Right ventricle myocardium inferior (tissue), 1 donor: ENCODE results near the gene NOL3. TPM values are rescaled to one million over a fixed set of nuclear protein-coding genes. Genes with fewer than 3 reads are reported as not detected.
A peak's percentile ranks its signal among the peaks of the same experiment; 100 is the strongest.

Experiments
- ATAC-seq: fragments of 200-7000 bp; cut with Tn5 transposase; one replicate; pipeline ENCODE4 v1.9.1; 2020; ENCODE audit warnings: mild to moderate bottlenecking, moderate library complexity
- DNase-seq: peaks from one replicate; pipeline ENCODE4 v3.0.0; 2021; ENCODE audit errors: missing footprints
- intact Hi-C: fragments of 100-400 bp; cut with DNase I; formaldehyde crosslinking; loops from one replicate; pipeline ENCODE4 v1.11.0; 2022
- microRNA-seq: library from miRNA; unstranded; fragments of <30 nt; microRNA quantifications from one replicate; pipeline ENCODE4 v1.2.0, GENCODE V29; 2020
- total RNA-seq: library from RNA; stranded (reverse); fragmentation: NEBNext Ultra II Directional; extraction: Animal tissue kit (Norgen Biotek cat#: 25700); gene quantifications from one replicate; pipeline ENCODE4 v1.2.1, GENCODE V29; 2021
- donor health status: DM: no; HTN: yes; CAD: no; lungs with severe emphysema.

The NOL3 gene
- total RNA-seq, 1 donor from 2014 or later = 109 TPM

GRCh38 chr16:67211674-67212073 is 41.3 kb downstream of the NOL3 start:
- peak; percentile 6 for DNase-seq
- intact Hi-C loops = no loop called here
- no peak for ATAC-seq

GRCh38 chr16:67212766-67213165 is 42.4 kb downstream of the NOL3 start:
- intact Hi-C loops = no loop called here
- DNase-seq (peak; percentile 31), ATAC-seq (no peak)

- intact Hi-C loops = no loop called here
- DNase-seq (peak; percentile 18), ATAC-seq (no peak)
Measured at GRCh38 chr16:67213197-67214019, 43.1 kb downstream of the NOL3 start.

GRCh38 chr16:67215706-67216105 is 45.4 kb downstream of the NOL3 start:
- ATAC-seq = no peak
- DNase-seq = peak; percentile 16
- intact Hi-C loops = no loop called here

GRCh38 chr16:67216612-67217490 is 46.5 kb downstream of the NOL3 start:
- ATAC-seq = peak; percentile 89
- DNase-seq = peak; percentile 76
- intact Hi-C loops = no loop called here

GRCh38 chr16:67223992-67224391 is 53.7 kb downstream of the NOL3 start:
- ATAC-seq = no peak
- intact Hi-C loops = no loop called here
- peak; percentile 17 for DNase-seq

Small RNAs within 50 kb of the gene (microRNA-seq; reads per million reads assigned to microRNA genes)
- 117 reads per million, percentile 54 among the genes with 10 or more reads in this experiment for gene MIR328

Other genes with a start within 250 kb of the NOL3 start
- 84.3 TPM for gene RRAD, start 245.0 kb upstream of the NOL3 start, total RNA-seq
- gene CIAO2B, start 236.1 kb upstream of the NOL3 start, total RNA-seq = 127 TPM
- gene CES2, start 235.0 kb upstream of the NOL3 start, total RNA-seq = 126 TPM
- gene CES3, start 209.3 kb upstream of the NOL3 start, total RNA-seq = 0.78 TPM
- 4.6 TPM for gene CES4A, start 181.9 kb upstream of the NOL3 start, total RNA-seq
- gene CBFB, start 141.4 kb upstream of the NOL3 start, total RNA-seq = 22.0 TPM
- 10.8 TPM for gene PHAF1, start 60.6 kb upstream of the NOL3 start, total RNA-seq
- 9.3 TPM for gene B3GNT9, start 19.5 kb upstream of the NOL3 start, total RNA-seq
- 8.2 TPM for gene TRADD, start 10.6 kb upstream of the NOL3 start, total RNA-seq
- gene FBXL8, start 10.6 kb upstream of the NOL3 start, total RNA-seq = 10.8 TPM
- 49.9 TPM for gene HSF4, start 5.8 kb upstream of the NOL3 start, total RNA-seq
- 9.8 TPM for gene MATCAP1, start 13.4 kb downstream of the NOL3 start, total RNA-seq
- 4.1 TPM for gene EXOC3L1, start 19.6 kb downstream of the NOL3 start, total RNA-seq
- 36.9 TPM for gene E2F4, start 21.6 kb downstream of the NOL3 start, total RNA-seq
- gene ELMO3, start 28.6 kb downstream of the NOL3 start, total RNA-seq = 0.89 TPM
- gene TMEM208, start 56.6 kb downstream of the NOL3 start, total RNA-seq = 12.5 TPM
- gene FHOD1, start 76.9 kb downstream of the NOL3 start, total RNA-seq = 15.3 TPM
- gene SLC9A5, start 78.4 kb downstream of the NOL3 start, total RNA-seq = 0.84 TPM
- gene PLEKHG4, start 109.0 kb downstream of the NOL3 start, total RNA-seq = 1.1 TPM
- not detected for gene KCTD19, start 156.2 kb downstream of the NOL3 start, total RNA-seq
- gene LRRC36, start 156.3 kb downstream of the NOL3 start, total RNA-seq = not detected
- 9.5 TPM for gene TPPP3, start 223.0 kb downstream of the NOL3 start, total RNA-seq
- 2.9 TPM for gene ZDHHC1, start 245.9 kb downstream of the NOL3 start, total RNA-seq